ENCODE data around the gene DIS3L2.

DNA sequence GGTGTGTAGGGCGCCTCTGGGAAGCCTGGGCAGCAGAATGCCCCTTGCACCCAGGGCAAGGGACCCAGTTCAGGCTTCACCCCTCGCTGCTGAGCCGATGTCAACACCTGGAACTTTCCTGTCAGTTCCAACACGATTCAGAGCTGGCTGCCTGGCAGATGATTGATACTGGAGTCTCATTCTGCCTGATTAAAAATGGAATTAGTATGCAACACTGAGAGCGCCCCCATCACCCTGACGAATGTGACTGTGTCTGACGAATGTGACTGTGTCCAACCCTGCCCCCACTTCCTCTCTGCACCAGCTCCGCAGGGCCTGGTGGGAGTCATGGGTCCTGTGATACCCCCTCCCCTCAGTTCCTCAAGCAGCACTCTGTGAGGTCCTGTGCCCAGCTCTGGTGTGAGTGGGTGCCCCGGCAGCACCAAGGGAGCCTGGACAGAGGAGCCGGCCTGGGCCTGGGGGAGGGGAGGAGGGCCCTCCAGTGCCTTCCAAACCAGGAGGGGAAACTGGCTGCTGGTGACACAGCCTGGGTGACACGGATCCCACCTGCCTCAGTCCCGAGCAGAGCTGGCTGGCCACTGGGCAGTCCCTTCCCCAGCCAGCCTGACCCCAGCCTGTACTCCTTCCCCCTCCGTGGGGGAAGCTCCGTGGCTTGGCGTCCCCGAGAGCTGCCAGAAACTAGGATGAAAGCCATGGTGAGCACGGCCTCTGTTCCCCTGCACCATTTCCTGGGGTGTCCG is 375.6 kb downstream of the DIS3L2 start:
- TF ChIP-seq, protein P1, sequence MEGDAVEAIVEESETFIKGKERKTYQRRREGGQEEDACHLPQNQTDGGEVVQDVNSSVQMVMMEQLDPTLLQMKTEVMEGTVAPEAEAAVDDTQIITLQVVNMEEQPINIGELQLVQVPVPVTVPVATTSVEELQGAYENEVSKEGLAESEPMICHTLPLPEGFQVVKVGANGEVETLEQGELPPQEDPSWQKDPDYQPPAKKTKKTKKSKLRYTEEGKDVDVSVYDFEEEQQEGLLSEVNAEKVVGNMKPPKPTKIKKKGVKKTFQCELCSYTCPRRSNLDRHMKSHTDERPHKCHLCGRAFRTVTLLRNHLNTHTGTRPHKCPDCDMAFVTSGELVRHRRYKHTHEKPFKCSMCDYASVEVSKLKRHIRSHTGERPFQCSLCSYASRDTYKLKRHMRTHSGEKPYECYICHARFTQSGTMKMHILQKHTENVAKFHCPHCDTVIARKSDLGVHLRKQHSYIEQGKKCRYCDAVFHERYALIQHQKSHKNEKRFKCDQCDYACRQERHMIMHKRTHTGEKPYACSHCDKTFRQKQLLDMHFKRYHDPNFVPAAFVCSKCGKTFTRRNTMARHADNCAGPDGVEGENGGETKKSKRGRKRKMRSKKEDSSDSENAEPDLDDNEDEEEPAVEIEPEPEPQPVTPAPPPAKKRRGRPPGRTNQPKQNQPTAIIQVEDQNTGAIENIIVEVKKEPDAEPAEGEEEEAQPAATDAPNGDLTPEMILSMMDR (IDR thresholded peaks at IDR 0.05) = no peak
- no peak for TF ChIP-seq POLR2A (IDR thresholded peaks at IDR 0.05)
- TF ChIP-seq POLR2AphosphoS5 (IDR thresholded peaks at IDR 0.05) = no peak
- TF ChIP-seq EP300 (IDR thresholded peaks at IDR 0.05) = no peak
